ENCODE results near the gene FURIN. TPM values are rescaled to one million over a fixed set of nuclear protein-coding genes. Genes with fewer than 3 reads are reported as not detected.

FURIN gene
- total RNA-seq, 1 donor from 2014 or later: 42.7 TPM

DNA sequence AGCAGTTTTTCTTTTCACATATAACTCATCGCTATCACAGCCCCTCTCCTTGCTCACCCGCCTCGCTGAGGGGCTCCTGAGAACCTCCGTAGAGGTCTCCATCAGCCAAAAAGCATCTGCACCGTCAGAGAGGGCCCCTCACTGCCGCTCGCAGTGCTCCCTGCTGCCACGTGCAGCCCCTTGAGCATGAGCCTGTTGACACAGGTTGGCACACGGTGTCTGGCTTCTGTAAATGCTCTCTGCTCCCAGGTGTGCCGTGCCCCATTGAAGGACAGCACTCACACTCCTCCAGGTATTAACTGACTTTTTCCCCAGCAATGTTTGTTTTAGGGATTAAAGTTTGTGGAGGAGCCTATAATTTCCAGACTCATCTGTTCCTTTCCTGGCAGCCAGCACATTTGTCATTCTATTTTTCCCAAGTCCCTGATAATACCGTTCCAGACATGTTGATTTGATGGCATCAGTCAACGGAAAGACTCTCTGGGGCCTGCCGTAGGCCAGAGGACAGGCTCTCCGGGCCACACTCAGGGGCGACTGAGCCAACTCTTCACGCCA lies 2.1 kb upstream of the FURIN start:
- TF ChIP-seq, protein P1, sequence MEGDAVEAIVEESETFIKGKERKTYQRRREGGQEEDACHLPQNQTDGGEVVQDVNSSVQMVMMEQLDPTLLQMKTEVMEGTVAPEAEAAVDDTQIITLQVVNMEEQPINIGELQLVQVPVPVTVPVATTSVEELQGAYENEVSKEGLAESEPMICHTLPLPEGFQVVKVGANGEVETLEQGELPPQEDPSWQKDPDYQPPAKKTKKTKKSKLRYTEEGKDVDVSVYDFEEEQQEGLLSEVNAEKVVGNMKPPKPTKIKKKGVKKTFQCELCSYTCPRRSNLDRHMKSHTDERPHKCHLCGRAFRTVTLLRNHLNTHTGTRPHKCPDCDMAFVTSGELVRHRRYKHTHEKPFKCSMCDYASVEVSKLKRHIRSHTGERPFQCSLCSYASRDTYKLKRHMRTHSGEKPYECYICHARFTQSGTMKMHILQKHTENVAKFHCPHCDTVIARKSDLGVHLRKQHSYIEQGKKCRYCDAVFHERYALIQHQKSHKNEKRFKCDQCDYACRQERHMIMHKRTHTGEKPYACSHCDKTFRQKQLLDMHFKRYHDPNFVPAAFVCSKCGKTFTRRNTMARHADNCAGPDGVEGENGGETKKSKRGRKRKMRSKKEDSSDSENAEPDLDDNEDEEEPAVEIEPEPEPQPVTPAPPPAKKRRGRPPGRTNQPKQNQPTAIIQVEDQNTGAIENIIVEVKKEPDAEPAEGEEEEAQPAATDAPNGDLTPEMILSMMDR (IDR thresholded peaks at IDR 0.05; ENCODE audit: borderline replicate concordance): no peak
- Histone ChIP-seq H3K27ac (replicated peaks) (no peak overlapping the region), H3K4me1 (peaks cover 49% of the 10 kb centered on the region), H3K9me3 (replicated peaks) (no peaks in the 10 kb centered on the region), H3K27me3 (ENCODE audit: low read depth) (no peaks in the 10 kb centered on the region), H3K4me3 (no peak overlapping the region), H3K36me3 (no peaks in the 10 kb centered on the region)
- intact Hi-C loops (cut with micrococcal nuclease): no loop called here
- DNase-seq: no peak

DNA sequence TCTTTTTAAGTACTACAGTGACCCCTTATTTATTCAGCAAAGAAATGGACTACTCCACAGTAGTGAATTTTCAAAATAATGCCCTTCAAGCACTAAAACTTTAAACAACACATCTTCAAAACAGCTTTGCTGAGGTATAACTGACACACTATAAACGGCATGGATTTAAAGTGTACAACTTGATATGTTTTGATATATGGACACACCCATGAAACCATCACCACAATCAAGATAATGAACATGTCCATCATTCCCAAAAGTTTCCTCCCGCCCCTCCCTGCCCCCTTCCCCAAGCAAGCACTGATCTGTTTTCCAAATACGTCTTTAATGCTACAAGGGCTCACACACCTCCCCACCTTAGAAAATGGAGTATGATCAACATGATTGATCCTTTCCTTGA lies 1.6 kb upstream of the FURIN start:
- Histone ChIP-seq H3K27ac (replicated peaks) (no peak overlapping the region), H3K4me3 (no peak overlapping the region), H3K9me3 (replicated peaks) (no peaks in the 10 kb centered on the region), H3K4me1 (peaks cover 52% of the 10 kb centered on the region), H3K36me3 (no peaks in the 10 kb centered on the region), H3K27me3 (ENCODE audit: low read depth) (no peaks in the 10 kb centered on the region)
- DNase-seq: no peak
- intact Hi-C loops (cut with micrococcal nuclease): no loop called here
- TF ChIP-seq, protein P1 (IDR thresholded peaks at IDR 0.05; ENCODE audit: borderline replicate concordance): no peak

DNA sequence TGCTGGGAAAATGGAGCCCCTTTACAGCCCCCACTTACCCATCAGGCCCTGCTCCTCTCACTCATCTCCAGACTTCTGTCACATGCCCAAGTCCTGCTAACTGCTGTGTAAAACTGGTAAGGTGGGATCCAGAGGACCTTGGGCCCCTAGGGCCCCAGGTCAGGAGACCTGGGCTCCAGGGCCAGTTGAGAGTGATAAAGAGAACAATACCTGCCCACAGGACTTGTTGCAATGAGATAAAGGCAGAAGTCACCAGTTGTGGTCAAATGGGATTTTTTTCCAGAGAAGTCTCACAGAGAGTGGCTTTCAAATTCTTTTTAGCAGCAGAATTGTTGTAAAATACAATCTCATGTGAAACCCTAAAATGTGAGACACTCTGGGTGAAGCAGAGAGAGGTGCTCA lies 753 bp downstream of the FURIN start:
- no peaks in the 10 kb centered on the region for H3K36me3 ChIP-seq
- DNase-seq: no peak
- intact Hi-C loops (cut with micrococcal nuclease): no loop called here
- H3K9me3 ChIP-seq (replicated peaks): no peaks in the 10 kb centered on the region
- peaks cover 67% of the 10 kb centered on the region for H3K4me1 ChIP-seq
- TF ChIP-seq, protein P1 (IDR thresholded peaks at IDR 0.05; ENCODE audit: borderline replicate concordance): no peak
- H3K4me3 ChIP-seq: no peak overlapping the region
- no peaks in the 10 kb centered on the region for H3K27me3 ChIP-seq (ENCODE audit: low read depth)
- H3K27ac ChIP-seq (replicated peaks): peak overlapping the region; percentile 98

DNA sequence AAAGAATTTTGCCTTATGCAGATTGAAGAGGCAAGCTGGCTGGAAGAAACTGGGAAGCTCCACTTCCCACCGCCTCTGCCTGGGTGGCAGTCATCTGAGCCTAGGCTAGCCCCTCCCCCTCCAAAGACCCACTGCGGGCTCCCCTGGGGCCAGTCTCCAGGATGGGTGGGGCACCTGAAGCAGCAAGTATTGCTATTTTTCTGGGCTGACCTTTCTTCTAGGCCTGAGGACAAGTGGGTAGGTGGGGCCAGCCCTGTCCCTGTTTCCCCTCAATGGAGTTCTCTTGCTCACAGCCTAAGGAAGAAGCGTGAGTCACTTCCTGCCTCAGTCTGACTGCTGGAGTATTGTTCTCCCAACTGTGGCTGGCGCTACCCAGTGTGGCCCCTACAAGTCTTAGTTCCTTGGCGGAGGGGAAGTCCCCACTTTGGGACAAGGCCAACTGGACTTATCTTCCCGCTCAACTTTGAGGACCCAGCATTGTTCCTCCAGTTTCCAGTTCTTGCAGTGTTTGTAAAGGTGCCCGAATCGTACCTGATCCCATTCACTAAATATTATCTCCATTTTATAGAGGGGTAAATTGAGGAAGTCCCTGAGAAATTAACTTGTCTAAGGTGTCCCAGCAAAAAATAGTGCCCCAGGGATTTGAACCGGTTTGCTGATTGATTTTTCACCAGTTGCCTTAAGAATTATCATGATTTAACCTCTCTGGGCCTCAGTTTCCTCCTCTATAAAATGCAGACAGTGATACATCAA lies 1.4 kb downstream of the FURIN start:
- H3K4me3 ChIP-seq: peak overlapping the region; percentile 93
- H3K27ac ChIP-seq (replicated peaks): peak overlapping the region; percentile 98
- peak; percentile 83 for DNase-seq
- no peaks in the 10 kb centered on the region for H3K27me3 ChIP-seq (ENCODE audit: low read depth)
- peaks cover 74% of the 10 kb centered on the region for H3K4me1 ChIP-seq
- H3K9me3 ChIP-seq (replicated peaks): no peaks in the 10 kb centered on the region
- intact Hi-C loops (cut with micrococcal nuclease): loop anchor here (10.0 kb wide), 1 partner anchor 55 kb away; no protein-coding TSS in a partner anchor
- TF ChIP-seq, protein P1 (IDR thresholded peaks at IDR 0.05; ENCODE audit: borderline replicate concordance): no peak
- no peaks in the 10 kb centered on the region for H3K36me3 ChIP-seq

DNA sequence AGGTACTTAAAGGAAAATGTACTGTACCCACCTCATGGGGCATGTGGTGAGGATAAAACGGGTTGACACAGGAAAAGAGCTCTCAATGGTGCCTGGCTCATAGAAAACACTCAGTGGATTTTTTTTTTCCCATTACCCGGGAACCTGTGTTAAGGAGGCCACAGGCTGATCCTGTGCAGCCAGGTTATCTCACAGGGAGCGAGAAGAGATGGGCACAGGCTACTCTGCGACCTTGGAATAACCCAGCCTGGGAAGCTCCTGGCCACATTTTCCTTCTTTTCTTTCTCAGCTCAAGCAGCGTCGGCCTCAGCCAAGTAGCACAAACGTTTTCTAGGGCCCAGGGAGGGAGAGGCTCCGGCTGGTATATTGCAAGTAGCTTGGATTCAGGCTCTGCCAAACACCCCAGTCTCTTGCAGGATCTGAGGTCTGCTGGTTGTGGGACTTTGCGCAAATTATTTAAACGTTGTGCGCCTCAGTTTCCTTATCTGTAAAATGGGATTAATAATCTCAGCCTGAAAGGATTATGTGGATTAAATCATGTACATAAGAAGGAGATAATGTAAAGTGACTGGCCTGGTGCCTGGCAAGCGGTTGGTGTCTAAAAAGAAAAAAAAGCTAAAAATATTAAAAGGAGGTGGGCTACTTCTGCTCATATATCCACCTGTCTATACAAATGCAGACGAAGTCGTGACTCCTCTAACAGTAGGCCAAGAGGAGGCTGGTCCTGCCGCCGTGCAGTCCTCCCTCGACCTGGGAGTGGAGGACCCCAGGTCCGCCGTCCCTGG lies 2.2 kb downstream of the FURIN start:
- peaks cover 74% of the 10 kb centered on the region for H3K4me1 ChIP-seq
- H3K27me3 ChIP-seq (ENCODE audit: low read depth): no peaks in the 10 kb centered on the region
- DNase-seq: no peak
- H3K4me3 ChIP-seq: peak overlapping the region; percentile 93
- TF ChIP-seq, protein P1 (IDR thresholded peaks at IDR 0.05; ENCODE audit: borderline replicate concordance): no peak
- no peaks in the 10 kb centered on the region for H3K9me3 ChIP-seq (replicated peaks)
- H3K27ac ChIP-seq (replicated peaks): peak overlapping the region; percentile 98
- intact Hi-C loops (cut with micrococcal nuclease): loop anchor here (10.0 kb wide), 1 partner anchor 56 kb away; no protein-coding TSS in a partner anchor
- H3K36me3 ChIP-seq: peaks cover 1% of the 10 kb centered on the region

Measured in left ventricle myocardium inferior (tissue), 1 donor.